Urinary bladder (tissue), 4 donors: ENCODE data around the gene MOCOS. TPM values are rescaled to one million over a fixed set of nuclear protein-coding genes. Genes with fewer than 3 reads are reported as not detected.

ENCODE experiments used
- DNase-seq: peaks from one replicate; pipeline ENCODE4 v3.0.0-alpha.2; 2015; ENCODE audit errors: extremely low spot score
- H3K27ac ChIP-seq: one replicate; pipeline ENCODE4 v1.5.1; 2013; ENCODE audit warnings: low read depth, mild to moderate bottlenecking, moderate library complexity
- H3K36me3 ChIP-seq: one replicate; pipeline ENCODE4 v1.6.1; 2013; ENCODE audit warnings: mild to moderate bottlenecking, moderate library complexity; ENCODE audit not compliant: insufficient read depth
- H3K4me1 ChIP-seq: one replicate; pipeline ENCODE4 v1.6.1; 2013; ENCODE audit warnings: mild to moderate bottlenecking, moderate library complexity; ENCODE audit not compliant: insufficient read depth
- H3K4me3 ChIP-seq: one replicate; pipeline ENCODE4 v1.5.1; 2013; ENCODE audit warnings: low read depth, low read length
- WGBS: extraction: QIAGEN DNeasy Blood & Tissue Kit; methylation state at CpG from one replicate; pipeline ENCODE4 v1.1.7; 2013; 5-methylcytosine and 5-hydroxymethylcytosine counted together
- polyA plus RNA-seq: library from polyadenylated mRNA; stranded (reverse); fragments of 200-250 nt; gene quantifications from one replicate; pipeline ENCODE4 v1.2.3, GENCODE V29; 2013
- total RNA-seq: library from RNA; depleted of rRNA; stranded (reverse); fragments of >200 nt; gene quantifications from one replicate; pipeline ENCODE4 v1.2.3, GENCODE V29; 2014
- donor health status: healthy with polysubstance abuse.
- donor health status: healthy.

MOCOS gene
- total and polyA plus RNA-seq, 2 donors = 0.95 to 2.1 TPM

GRCh38 chr18:36281936-36282335 lies 94.6 kb downstream of the MOCOS start:
- no peak overlapping the region for H3K27ac ChIP-seq
- H3K36me3 ChIP-seq = no peaks in the 10 kb centered on the region
- no peaks in the 10 kb centered on the region for H3K4me1 ChIP-seq
- 48% methylated on average over 3 of the region's 3 CpGs for WGBS
- no peak overlapping the region for H3K4me3 ChIP-seq
- DNase-seq = no peak

- no peak for DNase-seq
- Histone ChIP-seq H3K4me3 (no peak overlapping the region), H3K27ac (no peak overlapping the region), H3K4me1 (no peaks in the 10 kb centered on the region), H3K36me3 (no peaks in the 10 kb centered on the region)
- 73% methylated on average over 6 of the region's 6 CpGs for WGBS
Observed at GRCh38 chr18:36283448-36283847, 96.2 kb downstream of the MOCOS start.

- H3K4me1 ChIP-seq = no peaks in the 10 kb centered on the region
- no peak overlapping the region for H3K27ac ChIP-seq
- DNase-seq = no peak
- no peak overlapping the region for H3K4me3 ChIP-seq
- 66% methylated on average over 4 of the region's 4 CpGs for WGBS
- no peaks in the 10 kb centered on the region for H3K36me3 ChIP-seq
Observed at GRCh38 chr18:36284268-36284667, 97.0 kb downstream of the MOCOS start.

- no peak overlapping the region for H3K4me3 ChIP-seq
- peak; percentile 53 for DNase-seq
- no peak overlapping the region for H3K27ac ChIP-seq
- no peaks in the 10 kb centered on the region for H3K4me1 ChIP-seq
- no peaks in the 10 kb centered on the region for H3K36me3 ChIP-seq
- 32% methylated on average over 6 of the region's 6 CpGs for WGBS
Observed at GRCh38 chr18:36284671-36285295, 97.5 kb downstream of the MOCOS start.

- no peak for DNase-seq
Observed at GRCh38 chr18:36287653-36288052, 100.4 kb downstream of the MOCOS start.

GRCh38 chr18:36288689-36289088 lies 101.4 kb downstream of the MOCOS start:
- Histone ChIP-seq H3K4me1 (no peaks in the 10 kb centered on the region), H3K27ac (no peak overlapping the region), H3K36me3 (no peaks in the 10 kb centered on the region), H3K4me3 (no peak overlapping the region)
- no peak for DNase-seq

More at GRCh38 chr18:36287653-36288052, 100.4 kb downstream of the MOCOS start:
- Histone ChIP-seq H3K4me1 (no peaks in the 10 kb centered on the region), H3K36me3 (no peaks in the 10 kb centered on the region), H3K4me3 (no peak overlapping the region), H3K27ac (no peak overlapping the region)
- 93% methylated on average over 2 of the region's 2 CpGs for WGBS

- no peaks in the 10 kb centered on the region for H3K36me3 ChIP-seq
- WGBS = 94% methylated on average over 1 of the region's 1 CpG
- H3K4me1 ChIP-seq = no peaks in the 10 kb centered on the region
- H3K4me3 ChIP-seq = no peak overlapping the region
- H3K27ac ChIP-seq = no peak overlapping the region
- DNase-seq = no peak
Observed at GRCh38 chr18:36294031-36294430, 106.7 kb downstream of the MOCOS start.

- no peaks in the 10 kb centered on the region for H3K4me1 ChIP-seq
- H3K36me3 ChIP-seq = no peaks in the 10 kb centered on the region
- WGBS = 90% methylated on average over 1 of the region's 1 CpG
- DNase-seq = no peak
- no peak overlapping the region for H3K4me3 ChIP-seq
- H3K27ac ChIP-seq = no peak overlapping the region
Observed at GRCh38 chr18:36295214-36295613, 107.9 kb downstream of the MOCOS start.

GRCh38 chr18:36295880-36296301 lies 108.6 kb downstream of the MOCOS start:
- H3K36me3 ChIP-seq = no peaks in the 10 kb centered on the region
- H3K27ac ChIP-seq = no peak overlapping the region
- DNase-seq = no peak
- H3K4me1 ChIP-seq = no peaks in the 10 kb centered on the region
- peak overlapping the region; percentile 69 for H3K4me3 ChIP-seq
- 28% methylated on average over 21 of the region's 21 CpGs for WGBS

- Histone ChIP-seq H3K27ac (no peak overlapping the region), H3K4me1 (no peaks in the 10 kb centered on the region), H3K36me3 (no peaks in the 10 kb centered on the region), H3K4me3 (peak overlapping the region; percentile 69)
- DNase-seq = no peak
- under 1% methylated on average over 47 of the region's 47 CpGs for WGBS
Observed at GRCh38 chr18:36296650-36297416, 109.5 kb downstream of the MOCOS start.

GRCh38 chr18:36297417-36298125 lies 110.3 kb downstream of the MOCOS start, which contains the start of gene FHOD3:
TSS of gene FHOD3 (plus strand) at chr18:36297713. CDS start at chr18:36297836, 123 bp downstream.
- H3K4me3 ChIP-seq = peak within 1 kb of the TSS; percentile 69
- no peaks in the 10 kb centered on the region for H3K4me1 ChIP-seq
- no peaks in the 10 kb centered on the region for H3K36me3 ChIP-seq
- under 1% methylated on average over 86 of the region's 91 CpGs for WGBS
- no peak within 1 kb of the TSS for H3K27ac ChIP-seq
- DNase-seq = no peak

GRCh38 chr18:36298126-36298741 lies 110.9 kb downstream of the MOCOS start:
- no peak for DNase-seq
- Histone ChIP-seq H3K4me3 (peak overlapping the region; percentile 69), H3K27ac (no peak overlapping the region), H3K4me1 (no peaks in the 10 kb centered on the region), H3K36me3 (no peaks in the 10 kb centered on the region)
- 2% methylated on average over 67 of the region's 67 CpGs for WGBS

- no peak overlapping the region for H3K27ac ChIP-seq
- DNase-seq = no peak
- WGBS = 88% methylated on average over 6 of the region's 6 CpGs
- H3K4me3 ChIP-seq = no peak overlapping the region
- no peaks in the 10 kb centered on the region for H3K4me1 ChIP-seq
- no peaks in the 10 kb centered on the region for H3K36me3 ChIP-seq
Observed at GRCh38 chr18:36299015-36299414, 111.7 kb downstream of the MOCOS start.
